Spinal cord (tissue), 10 donors: ENCODE data around the gene MFSD8. TPM values are rescaled to one million over a fixed set of nuclear protein-coding genes. Genes with fewer than 3 reads are reported as not detected.
"Not testable (repeated sequence)": the region's sequence is repeated elsewhere in the genome, so short reads cannot be mapped to it uniquely, and the experiment has no call there.

Source experiments
- DNase-seq, 6 donors: peaks; one replicate each; pipeline versions ENCODE4 v3.0.0 to v3.0.0-alpha.2; 2013 to 2015; ENCODE audit warnings: low spot score in 6 of 6, low read depth in 4 of 6
- H3K27ac ChIP-seq: one replicate; pipeline ENCODE4 v1.5.1; 2013; ENCODE audit warnings: low read depth, low read length, control low read depth
- H3K27me3 ChIP-seq: one replicate; pipeline ENCODE4 v1.6.1; 2013; ENCODE audit warnings: low read length; ENCODE audit not compliant: control insufficient read depth, insufficient read depth
- H3K36me3 ChIP-seq: one replicate; pipeline ENCODE4 v1.6.1; 2013; ENCODE audit warnings: low read length; ENCODE audit not compliant: control insufficient read depth, insufficient read depth
- H3K4me1 ChIP-seq: one replicate; pipeline ENCODE4 v1.6.1; 2013; ENCODE audit warnings: low read length; ENCODE audit not compliant: control insufficient read depth, insufficient read depth
- H3K4me3 ChIP-seq: one replicate; pipeline ENCODE4 v1.5.1; 2013; ENCODE audit warnings: low read depth, low read length, control low read depth
- H3K9me3 ChIP-seq: one replicate; pipeline ENCODE4 v1.6.1; 2013; ENCODE audit warnings: low read length; ENCODE audit not compliant: control insufficient read depth, insufficient read depth
- WGBS: methylation state at CpG from one replicate; pipeline ENCODE4 v1.1.5; 2013; ENCODE audit warnings: missing lambda C conversion rate; ENCODE audit not compliant: insufficient coverage; 5-methylcytosine and 5-hydroxymethylcytosine counted together
- polyA plus RNA-seq, 2 donors: library from polyadenylated mRNA; unstranded; fragments of 120-200 nt; gene quantifications; one replicate each; pipeline ENCODE4 v1.2.1, GENCODE V29; 2013; ENCODE audit not compliant: insufficient read length in 2 of 2
- total RNA-seq, 2 donors: library from RNA; depleted of rRNA in 1 of 2; stranded (reverse); fragments of 120-200 nt in 1 of 2; fragments of >200 nt in 1 of 2; gene quantifications; one replicate each; pipeline versions ENCODE4 v1.2.3 to v1.2.4, GENCODE V29; 2013 to 2014
- donor health status: healthy.

The MFSD8 gene
- total and polyA plus RNA-seq, 4 donors, result 22.0 to 45.8 (median 25.0) TPM

DNA sequence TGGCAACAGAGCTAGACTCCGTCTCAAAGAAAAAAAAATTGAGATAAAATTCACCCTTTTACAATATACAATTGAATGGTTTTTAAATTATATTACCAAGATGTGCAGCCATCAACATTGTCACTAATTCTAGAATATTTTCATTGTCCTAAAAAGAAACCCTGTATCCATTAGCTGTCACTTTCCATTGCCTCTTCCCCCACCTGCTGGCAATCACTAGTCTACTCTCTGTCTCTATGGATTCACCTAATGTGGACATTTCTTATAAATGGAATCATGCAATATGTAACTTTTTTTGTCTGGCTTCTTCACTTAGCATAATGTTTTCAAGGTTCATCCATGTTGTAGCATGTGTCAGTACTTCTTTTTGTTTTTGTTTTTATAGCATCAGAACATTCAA lies 21.0 kb upstream of the MFSD8 start:
- no peak overlapping the region for H3K4me3 ChIP-seq
- H3K36me3 ChIP-seq, result peaks cover 14% of the 10 kb centered on the region
- DNase-seq, result no peak
- H3K27me3 ChIP-seq, result no peaks in the 10 kb centered on the region
- H3K4me1 ChIP-seq, result no peaks in the 10 kb centered on the region
- H3K27ac ChIP-seq, result no peak overlapping the region
- no CpG with 5 or more reads among the region's 1 CpG for WGBS
- no peaks in the 10 kb centered on the region for H3K9me3 ChIP-seq

DNA sequence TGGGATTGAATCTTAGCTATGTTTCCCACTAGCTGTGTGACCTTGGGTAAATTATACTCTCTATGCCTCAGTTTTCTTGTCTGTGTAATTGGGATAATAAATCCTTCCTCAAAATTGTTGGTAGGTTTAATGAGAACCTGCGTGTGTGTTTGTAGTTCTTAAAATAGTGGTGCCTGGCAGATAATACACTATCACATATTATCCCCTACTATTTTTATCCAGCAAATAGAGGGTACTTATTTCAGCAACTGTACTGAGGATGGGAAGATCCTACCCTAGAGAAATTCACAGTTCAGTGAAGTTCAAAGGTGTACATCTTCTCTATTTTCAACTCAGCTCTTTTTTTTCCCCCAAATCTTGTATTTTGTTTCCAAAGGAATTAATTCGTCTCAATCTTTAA lies 17.5 kb upstream of the MFSD8 start:
- Histone ChIP-seq H3K27ac (no peak overlapping the region), H3K9me3 (no peaks in the 10 kb centered on the region), H3K4me1 (no peaks in the 10 kb centered on the region), H3K27me3 (no peaks in the 10 kb centered on the region), H3K4me3 (no peak overlapping the region), H3K36me3 (peaks cover 12% of the 10 kb centered on the region)
- no peak for DNase-seq
- WGBS, result no CpG with 5 or more reads among the region's 2 CpGs

DNA sequence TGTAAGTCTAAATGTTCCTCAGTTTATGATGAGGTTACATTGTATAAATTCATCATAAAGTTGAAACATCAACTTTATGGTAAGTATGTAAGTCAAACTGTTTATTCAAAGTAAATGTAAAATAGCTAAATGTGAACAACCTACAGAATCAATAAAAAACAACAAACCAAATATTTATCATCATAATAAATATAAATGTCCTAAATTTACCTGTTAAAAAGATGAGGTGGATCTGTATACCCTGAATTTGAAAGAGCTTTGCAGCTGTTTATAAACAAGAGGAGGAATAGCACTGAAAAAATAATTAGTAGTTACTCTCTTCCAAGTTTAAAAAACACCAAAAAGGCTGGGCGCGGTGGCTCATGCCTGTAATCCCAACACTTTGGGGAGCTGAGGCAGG lies 14.0 kb upstream of the MFSD8 start:
- Histone ChIP-seq H3K4me3 (no peak overlapping the region), H3K36me3 (peaks cover 7% of the 10 kb centered on the region), H3K4me1 (no peaks in the 10 kb centered on the region), H3K9me3 (no peaks in the 10 kb centered on the region), H3K27ac (no peak overlapping the region), H3K27me3 (no peaks in the 10 kb centered on the region)
- no peak for DNase-seq
- WGBS, result 100% methylated on average over 2 of the region's 2 CpGs

DNA sequence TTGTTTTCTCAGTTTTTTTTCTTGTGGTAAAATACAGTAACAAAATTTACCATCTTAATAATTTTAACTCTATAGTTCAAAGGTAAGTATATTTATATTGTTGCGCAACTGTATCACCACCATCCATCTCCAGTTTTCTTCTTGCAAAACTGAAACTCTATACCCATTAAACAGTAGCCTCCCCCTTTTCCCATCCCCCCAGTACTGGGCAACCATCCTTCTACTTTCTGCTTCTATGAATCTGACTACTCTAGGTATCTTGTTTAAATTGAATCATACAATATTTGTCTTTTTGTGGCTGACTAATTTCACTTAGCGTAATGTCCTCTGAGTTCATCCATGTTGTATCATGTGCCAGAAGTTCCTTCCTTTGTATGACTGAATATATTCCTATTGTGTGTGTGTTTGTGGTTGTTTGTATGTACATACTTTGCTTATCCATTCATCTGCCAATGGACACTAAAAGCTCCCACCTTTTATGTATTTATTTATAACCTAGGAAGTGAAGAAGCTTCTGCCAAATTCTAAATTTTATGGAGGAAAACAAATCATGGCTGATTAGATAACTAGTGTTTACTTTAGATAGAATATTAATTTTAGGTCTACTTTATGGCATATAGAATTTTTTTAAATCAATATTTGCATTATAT lies 10.3 kb upstream of the MFSD8 start:
- no CpG with 5 or more reads among the region's 2 CpGs for WGBS
- Histone ChIP-seq H3K9me3 (no peaks in the 10 kb centered on the region), H3K27me3 (no peaks in the 10 kb centered on the region), H3K4me1 (no peaks in the 10 kb centered on the region), H3K36me3 (peaks cover 9% of the 10 kb centered on the region), H3K27ac (no peak overlapping the region), H3K4me3 (no peak overlapping the region)
- DNase-seq, result no peak

DNA sequence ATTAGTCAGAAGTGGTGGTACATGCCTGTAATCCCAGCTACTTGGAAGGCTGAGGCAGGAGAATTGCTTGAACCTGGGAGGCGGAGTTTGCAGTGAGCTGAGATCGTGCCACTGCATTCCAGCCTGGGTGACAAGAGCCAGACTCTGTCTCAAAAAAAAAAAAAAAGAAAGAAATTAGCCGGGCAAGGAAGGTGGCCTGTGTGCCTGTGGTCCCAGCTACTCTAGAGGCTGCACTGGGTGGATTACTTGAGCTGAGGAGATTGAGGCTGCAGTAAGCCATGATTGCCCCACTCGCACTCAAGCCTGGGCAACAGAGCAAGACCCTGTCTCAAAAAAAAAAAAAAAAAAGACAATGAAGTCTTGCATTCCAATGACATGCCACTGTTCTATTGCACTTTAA lies 6.0 kb upstream of the MFSD8 start:
- H3K4me1 ChIP-seq, H3K27ac ChIP-seq, DNase-seq, H3K9me3 ChIP-seq, H3K27me3 ChIP-seq, H3K4me3 ChIP-seq: not testable (repeated sequence)
- WGBS, result 83% methylated on average over 3 of the region's 4 CpGs
- peaks cover 12% of the 10 kb centered on the region for H3K36me3 ChIP-seq

DNA sequence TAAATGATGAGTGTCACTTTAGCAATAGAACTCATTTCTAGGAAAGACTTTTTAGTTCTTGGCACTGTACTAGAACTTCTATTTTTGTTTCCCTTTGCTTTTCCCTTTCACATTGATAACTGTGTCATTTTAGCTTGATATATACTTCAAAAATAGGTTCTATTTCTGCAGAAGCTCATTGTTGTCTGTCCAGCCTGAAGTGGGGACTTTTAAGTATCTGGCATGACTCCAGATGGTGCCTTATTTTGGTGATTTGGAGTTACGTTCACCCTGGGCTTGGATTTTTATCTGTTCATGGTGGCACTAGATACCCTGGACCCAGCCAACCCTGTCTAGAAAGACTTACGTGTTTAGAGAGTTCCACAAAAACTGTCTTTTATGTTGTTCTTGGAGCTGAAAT lies 3.6 kb upstream of the MFSD8 start:
- Histone ChIP-seq H3K36me3 (peaks cover 7% of the 10 kb centered on the region), H3K4me3 (no peak overlapping the region), H3K9me3 (no peaks in the 10 kb centered on the region), H3K4me1 (no peaks in the 10 kb centered on the region), H3K27me3 (no peaks in the 10 kb centered on the region), H3K27ac (no peak overlapping the region)
- DNase-seq, result no peak
- no CpG with 5 or more reads among the region's 2 CpGs for WGBS

DNA sequence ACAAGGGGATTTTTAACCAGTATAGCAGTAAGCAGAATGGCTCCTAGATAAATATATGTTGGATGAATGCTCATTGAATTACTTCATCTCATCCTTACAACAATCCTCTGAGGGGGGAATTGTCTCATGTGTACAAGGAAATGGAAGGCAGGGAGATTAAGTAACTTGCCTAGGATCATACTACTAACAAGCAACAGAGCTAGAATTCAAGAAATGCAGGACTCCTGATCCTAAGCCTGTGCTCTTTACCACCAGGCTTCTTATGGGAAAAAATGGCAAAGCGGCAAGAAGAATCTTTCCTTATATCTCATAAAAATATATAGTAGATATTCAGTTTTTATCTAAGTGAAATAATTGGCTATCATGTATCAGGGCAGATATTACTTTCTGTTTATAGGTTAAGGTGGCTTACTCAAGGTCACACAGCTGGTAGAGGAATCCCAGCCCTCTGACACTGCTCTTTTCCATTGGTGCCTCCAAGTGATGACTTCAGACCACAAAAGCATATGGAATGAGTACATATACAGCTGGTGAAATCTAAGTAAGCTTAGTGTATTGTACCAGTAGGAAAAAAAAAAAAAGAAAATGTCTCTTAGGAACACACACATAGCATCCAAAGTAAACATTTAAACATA lies 2.3 kb upstream of the MFSD8 start:
- Histone ChIP-seq H3K9me3 (no peaks in the 10 kb centered on the region), H3K4me1 (no peaks in the 10 kb centered on the region), H3K36me3 (peaks cover 3% of the 10 kb centered on the region), H3K27me3 (no peaks in the 10 kb centered on the region), H3K27ac (no peak overlapping the region), H3K4me3 (no peak overlapping the region)
- DNase-seq, result no peak
- WGBS, result no CpG with 5 or more reads among the region's 1 CpG

DNA sequence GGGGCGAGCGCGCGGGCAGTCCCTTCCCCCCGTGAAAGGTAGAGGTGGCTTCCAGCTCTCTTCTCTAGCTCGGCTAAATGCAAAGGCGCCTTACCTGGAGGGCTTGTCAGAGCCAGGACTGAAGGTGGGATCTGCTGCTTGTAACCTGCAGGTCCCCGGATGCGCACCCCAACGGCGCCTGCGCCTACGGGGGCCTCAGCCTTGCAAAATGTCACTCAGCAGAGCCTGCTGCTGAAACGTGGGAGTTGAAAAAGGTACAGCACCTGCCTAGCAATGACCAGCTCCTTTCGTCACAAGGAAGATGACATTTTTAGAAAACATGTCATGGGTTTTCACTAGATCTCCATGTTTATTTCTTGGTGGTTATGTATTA lies 816 bp upstream of the MFSD8 start:
- no peaks in the 10 kb centered on the region for H3K9me3 ChIP-seq
- peak overlapping the region; percentile 100 for H3K4me3 ChIP-seq
- H3K27ac ChIP-seq, result peak overlapping the region; percentile 96
- WGBS, result under 1% methylated on average over 14 of the region's 15 CpGs
- peaks cover 3% of the 10 kb centered on the region for H3K36me3 ChIP-seq
- peak; percentile 18 to 87 (median 34) for DNase-seq
- no peaks in the 10 kb centered on the region for H3K27me3 ChIP-seq
- no peaks in the 10 kb centered on the region for H3K4me1 ChIP-seq

DNA sequence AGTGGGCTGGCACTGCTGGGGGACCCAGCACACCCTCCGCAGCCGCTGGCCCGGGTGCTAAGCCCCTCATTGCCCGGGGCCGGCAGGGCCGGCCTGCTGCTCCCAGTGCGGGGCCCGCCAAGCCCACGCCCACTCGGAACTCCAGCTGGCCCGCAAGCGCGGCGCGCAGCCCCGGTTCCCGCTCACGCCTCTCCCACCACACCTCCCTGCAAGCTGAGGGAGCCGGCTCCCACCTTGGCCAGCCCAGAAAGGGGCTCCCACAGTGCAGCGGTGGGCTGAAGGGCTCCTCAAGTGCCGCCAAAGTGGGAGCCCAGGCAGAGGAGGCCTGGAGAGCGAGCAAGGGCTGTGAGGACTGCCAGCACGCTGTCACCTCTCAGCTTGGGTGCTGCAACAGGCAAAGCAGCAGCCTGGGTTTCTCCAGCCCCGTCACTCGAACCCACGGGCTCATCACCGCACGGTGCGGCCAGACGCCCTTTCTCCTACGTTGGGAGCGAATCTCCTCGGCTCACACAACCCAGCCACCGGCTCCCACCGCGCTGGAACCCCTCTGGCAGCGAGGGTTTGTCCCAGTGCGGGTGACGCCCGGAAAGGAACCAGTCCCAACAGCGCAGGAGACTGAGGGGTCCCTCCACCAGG lies 429 bp downstream of the MFSD8 start:
- peak overlapping the region; percentile 96 for H3K27ac ChIP-seq
- H3K4me1 ChIP-seq, H3K9me3 ChIP-seq, H3K36me3 ChIP-seq, H3K27me3 ChIP-seq: not testable (repeated sequence)
- under 1% methylated on average over 29 of the region's 41 CpGs for WGBS
- peak overlapping the region; percentile 100 for H3K4me3 ChIP-seq
- DNase-seq, result peak in 2 of 6 donors; percentile 39 to 52
